ENCODE measurements around the gene CROCC.

CROCC gene

DNA sequence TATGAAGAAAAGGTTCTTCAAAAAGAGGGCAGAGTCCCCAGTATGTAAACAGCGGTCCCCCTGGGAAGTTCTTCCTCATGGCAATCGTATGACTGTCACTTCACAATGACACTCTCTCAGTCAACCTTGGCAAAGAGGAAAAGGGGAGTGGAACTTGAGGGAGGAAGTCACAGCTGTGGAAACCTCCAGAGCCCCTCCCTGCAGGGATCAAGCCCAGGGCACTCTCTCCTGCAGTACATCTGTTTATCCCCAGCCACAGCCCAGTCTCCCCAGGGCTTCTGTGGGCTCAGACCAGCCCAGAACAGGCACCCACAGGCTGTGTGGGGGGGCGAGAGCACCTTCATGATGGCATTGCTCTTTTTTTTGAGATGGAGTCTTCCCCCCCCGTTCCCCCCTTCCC is 88.0 kb downstream of the CROCC start:
- TF ChIP-seq, protein P1, sequence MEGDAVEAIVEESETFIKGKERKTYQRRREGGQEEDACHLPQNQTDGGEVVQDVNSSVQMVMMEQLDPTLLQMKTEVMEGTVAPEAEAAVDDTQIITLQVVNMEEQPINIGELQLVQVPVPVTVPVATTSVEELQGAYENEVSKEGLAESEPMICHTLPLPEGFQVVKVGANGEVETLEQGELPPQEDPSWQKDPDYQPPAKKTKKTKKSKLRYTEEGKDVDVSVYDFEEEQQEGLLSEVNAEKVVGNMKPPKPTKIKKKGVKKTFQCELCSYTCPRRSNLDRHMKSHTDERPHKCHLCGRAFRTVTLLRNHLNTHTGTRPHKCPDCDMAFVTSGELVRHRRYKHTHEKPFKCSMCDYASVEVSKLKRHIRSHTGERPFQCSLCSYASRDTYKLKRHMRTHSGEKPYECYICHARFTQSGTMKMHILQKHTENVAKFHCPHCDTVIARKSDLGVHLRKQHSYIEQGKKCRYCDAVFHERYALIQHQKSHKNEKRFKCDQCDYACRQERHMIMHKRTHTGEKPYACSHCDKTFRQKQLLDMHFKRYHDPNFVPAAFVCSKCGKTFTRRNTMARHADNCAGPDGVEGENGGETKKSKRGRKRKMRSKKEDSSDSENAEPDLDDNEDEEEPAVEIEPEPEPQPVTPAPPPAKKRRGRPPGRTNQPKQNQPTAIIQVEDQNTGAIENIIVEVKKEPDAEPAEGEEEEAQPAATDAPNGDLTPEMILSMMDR (conservative IDR thresholded peaks at IDR 0.05), result no peak
- no peak overlapping the region for H3K27ac ChIP-seq

- TF ChIP-seq, protein P1 (conservative IDR thresholded peaks at IDR 0.05), result no peak
These were observed 89.3 kb downstream of the CROCC start for GRCh38 chr1:17011092-17011438.

GRCh38 chr1:17011439-17012307 is 89.9 kb downstream of the CROCC start, which contains the start of gene ATP13A2:
ATP13A2 (minus strand) TSS chr1:17011928; CDS start chr1:17011738, 190 bp downstream.
- H3K27ac ChIP-seq, result peak within 1 kb of the TSS; percentile 71
- TF ChIP-seq, protein P1 (conservative IDR thresholded peaks at IDR 0.05), result no peak

More at GRCh38 chr1:17011092-17011438, 89.3 kb downstream of the CROCC start:
- H3K27ac ChIP-seq, result peak overlapping the region; percentile 71; the same call in 1 of the 2 replicates

- no peak overlapping the region for H3K27ac ChIP-seq
- TF ChIP-seq, protein P1 (conservative IDR thresholded peaks at IDR 0.05), result no peak
These were observed 91.2 kb downstream of the CROCC start for GRCh38 chr1:17012775-17013490.

DNA sequence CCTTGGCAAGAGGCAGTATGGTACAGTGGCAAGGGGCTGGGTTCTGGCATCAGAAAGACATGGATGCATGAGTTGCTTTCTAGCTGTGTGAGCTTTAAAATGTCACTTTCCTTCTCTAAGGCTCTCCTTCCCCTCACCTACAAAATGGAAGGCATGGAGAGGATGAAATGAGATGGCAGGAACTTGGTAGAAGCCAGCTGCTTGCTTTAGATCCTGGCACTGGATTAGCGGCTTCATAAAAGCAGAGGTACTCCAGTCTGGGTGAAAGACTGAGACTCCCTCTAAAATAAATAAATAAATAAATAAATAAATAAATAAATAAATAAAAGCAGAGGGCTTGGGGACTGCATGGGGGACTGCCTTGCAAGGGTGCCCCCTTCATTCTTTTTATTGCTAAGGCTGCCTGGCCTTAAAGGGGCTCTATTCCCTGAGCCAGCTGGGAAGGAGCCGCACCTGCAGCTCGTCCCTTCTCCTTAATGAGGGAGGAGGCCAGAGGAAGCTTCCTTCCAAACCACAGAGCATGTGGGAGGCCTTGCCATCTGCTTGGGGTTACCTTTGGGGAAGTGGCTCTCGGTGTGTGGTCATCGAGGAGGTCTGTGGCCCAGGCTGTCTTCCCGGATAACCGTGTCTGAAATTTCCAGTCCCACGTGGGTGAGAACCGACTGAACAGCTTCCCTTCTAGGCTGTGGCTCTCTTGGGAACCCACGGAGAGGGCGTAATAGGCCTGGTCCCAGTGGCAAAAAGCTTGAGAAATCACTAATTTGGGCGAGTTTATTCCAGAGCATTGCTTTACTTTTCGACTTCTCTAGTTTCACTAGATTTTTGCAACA is 92.0 kb downstream of the CROCC start:
- H3K27ac ChIP-seq, result no peak overlapping the region
- TF ChIP-seq, protein P1 (conservative IDR thresholded peaks at IDR 0.05), result no peak

- H3K27ac ChIP-seq, result no peak overlapping the region
- TF ChIP-seq, protein P1 (conservative IDR thresholded peaks at IDR 0.05), result no peak
These were observed 93.2 kb downstream of the CROCC start for GRCh38 chr1:17014671-17015567.
